Measurements from ENCODE around the gene LMF2. TPM values are rescaled to one million over a fixed set of nuclear protein-coding genes. Genes with fewer than 3 reads are reported as not detected.

The LMF2 gene
- total RNA-seq, 1 donor from 2014 or later, result 89.1 TPM

DNA sequence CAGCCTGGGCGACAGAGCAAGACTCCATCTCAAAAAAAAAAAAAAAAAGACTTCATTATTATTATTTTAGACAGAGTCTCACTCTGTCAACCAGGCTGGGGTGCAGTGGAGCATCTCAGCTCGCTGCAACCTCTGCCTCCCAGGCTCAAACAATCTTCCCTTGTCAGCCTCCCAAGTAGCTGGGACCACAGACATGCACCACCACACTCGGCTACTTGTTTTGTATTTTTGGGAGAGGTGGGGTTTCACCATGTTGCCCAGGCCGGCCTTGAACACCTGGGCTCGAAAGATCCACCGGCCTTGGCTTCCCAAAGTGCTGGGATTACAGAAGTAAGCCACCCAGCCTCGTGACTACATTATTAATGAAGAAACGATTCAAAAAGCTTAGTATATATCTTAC is 27.6 kb upstream of the LMF2 start:
- DNase-seq (ENCODE audit: low spot score), result no peak

GRCh38 chr22:50533856-50534711 is 26.6 kb upstream of the LMF2 start:
- peak; percentile 57 for DNase-seq (ENCODE audit: low spot score)

GRCh38 chr22:50532824-50533796 is 25.6 kb upstream of the LMF2 start:
- no peak for DNase-seq (ENCODE audit: low spot score)

- peak; percentile 77 for DNase-seq (ENCODE audit: low spot score)
These were observed 24.6 kb upstream of the LMF2 start for GRCh38 chr22:50531962-50532674.

- DNase-seq (ENCODE audit: low spot score), result peak; percentile 42
These were observed 24.1 kb upstream of the LMF2 start for GRCh38 chr22:50531546-50531961.

DNA sequence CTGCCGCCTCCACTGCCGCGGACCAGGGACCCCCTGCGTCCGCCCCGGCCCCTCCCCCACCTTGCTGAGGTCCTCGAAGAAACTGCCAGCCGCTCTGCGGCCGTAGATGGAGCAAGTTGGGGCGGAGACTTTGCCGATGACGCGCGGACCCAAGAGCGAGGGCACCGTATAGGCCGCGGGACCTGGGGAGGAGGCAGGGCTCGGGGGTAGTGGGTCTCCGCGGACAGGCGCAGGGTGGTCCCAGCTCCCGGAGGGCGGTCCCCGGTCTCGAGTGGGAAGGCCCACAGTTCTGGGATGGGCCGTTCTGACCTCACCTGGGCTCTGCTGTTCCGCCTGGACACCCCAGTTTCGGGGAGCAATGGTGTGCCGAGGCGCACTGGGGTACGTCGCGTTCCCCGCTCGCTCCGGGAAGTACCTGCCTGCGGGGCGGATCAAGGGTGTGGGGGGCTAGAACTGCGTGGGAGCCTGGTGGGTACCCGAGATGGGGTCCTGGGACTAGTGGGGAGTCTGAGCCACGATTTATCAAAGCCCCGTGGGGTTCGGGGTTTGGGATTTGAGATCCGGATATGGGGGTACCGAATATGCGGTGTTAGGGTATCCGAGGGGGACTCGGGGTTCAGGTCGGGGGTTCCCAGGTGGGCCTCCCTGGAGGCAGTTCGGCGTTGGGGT is 23.5 kb upstream of the LMF2 start:
- peak; percentile 87 for DNase-seq (ENCODE audit: low spot score)

DNA sequence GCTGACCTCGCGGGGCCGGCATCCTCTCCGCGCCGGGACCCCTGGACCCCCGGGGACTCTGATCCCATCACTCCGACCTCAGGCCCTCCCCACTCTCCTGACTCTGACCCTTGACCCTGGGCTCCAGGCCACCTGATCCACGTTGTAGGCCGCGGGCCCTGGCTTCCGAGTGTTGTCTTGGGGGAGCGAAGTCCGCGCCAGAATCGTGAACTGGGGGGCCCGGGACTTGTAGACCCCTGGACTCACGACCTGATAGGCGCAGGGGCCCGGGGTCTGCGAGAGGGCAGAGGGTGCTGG is 23.0 kb upstream of the LMF2 start:
- DNase-seq (ENCODE audit: low spot score), result peak; percentile 45

GRCh38 chr22:50529897-50530579 is 22.5 kb upstream of the LMF2 start, which contains the start of gene TYMP:
Gene TYMP (minus strand): TSS chr22:50530012. CDS start chr22:50529709, 303 bp downstream.
- peak; percentile 78 for DNase-seq (ENCODE audit: low spot score)

GRCh38 chr22:50529416-50529896 is 22.0 kb upstream of the LMF2 start:
- no peak for DNase-seq (ENCODE audit: low spot score)

GRCh38 chr22:50528682-50529415 is 21.3 kb upstream of the LMF2 start:
- no peak for DNase-seq (ENCODE audit: low spot score)

- DNase-seq (ENCODE audit: low spot score), result no peak
These were observed 20.6 kb upstream of the LMF2 start for GRCh38 chr22:50527921-50528681.

GRCh38 chr22:50526834-50527801 is 19.6 kb upstream of the LMF2 start:
- DNase-seq (ENCODE audit: low spot score), result no peak

- DNase-seq (ENCODE audit: low spot score), result peak; percentile 69
These were observed 18.8 kb upstream of the LMF2 start for GRCh38 chr22:50526108-50526833.

- DNase-seq (ENCODE audit: low spot score), result no peak
These were observed 18.3 kb upstream of the LMF2 start for GRCh38 chr22:50525858-50526107.

DNA sequence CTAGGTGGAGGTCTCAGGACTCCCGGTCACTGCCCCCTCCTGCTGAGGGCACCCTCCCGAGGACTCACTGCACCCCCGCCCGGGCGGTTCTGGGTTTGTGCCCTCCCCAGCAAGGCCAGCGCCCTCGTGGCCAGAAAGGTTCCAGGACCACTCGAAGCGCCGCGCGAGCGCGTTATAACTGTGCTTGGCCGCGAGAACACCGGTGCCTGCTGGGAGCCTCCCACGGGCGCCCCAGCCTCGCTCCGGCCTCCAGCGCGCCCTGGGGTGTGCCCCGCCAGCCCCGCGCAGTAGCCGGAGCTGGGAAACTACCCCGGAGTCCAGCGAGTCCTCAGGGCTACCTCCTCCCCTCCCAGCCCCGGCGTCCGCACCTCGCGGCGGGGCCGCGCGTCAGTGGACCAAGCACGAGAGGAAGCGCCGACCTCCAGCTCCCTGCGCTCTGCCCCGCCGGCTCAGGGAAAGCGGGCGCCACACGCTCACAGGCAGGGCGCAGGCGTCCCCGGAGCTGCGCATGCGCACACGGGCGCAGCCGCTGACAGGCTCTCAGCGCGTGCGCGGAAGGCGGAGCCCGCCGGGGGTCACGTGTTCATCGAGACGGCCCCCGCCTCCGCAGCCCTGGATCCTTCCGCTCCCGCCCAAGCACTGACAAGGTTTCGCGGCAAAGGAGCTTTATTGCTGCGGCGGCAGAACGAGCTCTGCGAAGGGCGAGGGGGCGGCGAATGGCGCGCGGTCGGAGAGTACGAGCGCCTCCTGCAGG is 17.8 kb upstream of the LMF2 start, which contains the start of gene SCO2:
Gene SCO2, minus strand, starts transcription at position 495 of the 754 bp plus-strand sequence. CDS start 1,187 bp downstream, outside the sequence.
- peak; percentile 97 for DNase-seq (ENCODE audit: low spot score)

- DNase-seq (ENCODE audit: low spot score), result no peak
These were observed 17.2 kb upstream of the LMF2 start for GRCh38 chr22:50524676-50525103.

All from mucosa of gallbladder (tissue), 1 donor.